Panc1 (cell line): ENCODE results near the gene SRRM4. TPM values are rescaled to one million over a fixed set of nuclear protein-coding genes. Genes with fewer than 3 reads are reported as not detected.

Experiments
- ATAC-seq: fragments of 200-7000 bp; cut with Tn5 transposase; 2 replicates; pipeline ENCODE4 v1.9.1; 2020; ENCODE audit warnings: mild to moderate bottlenecking, moderate library complexity
- BruUV-seq: library from RNA; stranded (reverse); fragments of 400-500 nt; replicated peaks from 2 replicates; lab custom pipeline; 2021; lab: Mats Ljungman, UMichigan
- CTCF ChIA-PET: fragments of 300-600 bp; sonication (Branson Sonifier 250); formaldehyde crosslinking; loops from one replicate; lab custom pipeline; 2022; ENCODE audit warnings: antibody characterized with exemption; lab: Charles Lee
- POLR2A ChIA-PET: fragments of 300-600 bp; sonication (Branson Sonifier 250); formaldehyde crosslinking; loops from one replicate; lab custom pipeline; 2022; ENCODE audit warnings: antibody characterized with exemption; lab: Charles Lee
- DNase-seq: peaks from one replicate; pipeline ENCODE4 v3.0.0-alpha.2; 2010; ENCODE audit warnings: low read depth, low spot score
- H3K27ac ChIP-seq: 2 replicates; pipeline ENCODE4 v1.5.1; 2011; ENCODE audit warnings: mild to moderate bottlenecking, low read length, inconsistent platforms
- H3K27me3 ChIP-seq: fragments of 200-500 bp; sonication (Bioruptor generic); 2 replicates; pipeline ENCODE4 v1.6.0; 2014; ENCODE audit warnings: low read length, inconsistent platforms; ENCODE audit not compliant: control insufficient read depth, insufficient read depth
- H3K36me3 ChIP-seq: fragments of 200-500 bp; sonication (Bioruptor generic); 2 replicates; pipeline ENCODE4 v1.5.1; 2014; ENCODE audit warnings: inconsistent platforms, mild to moderate bottlenecking, low read length, moderate library complexity; ENCODE audit not compliant: control insufficient read depth, insufficient read depth
- H3K4me1 ChIP-seq: 2 replicates; pipeline ENCODE4 v1.5.1; 2011; ENCODE audit warnings: inconsistent platforms, mild to moderate bottlenecking, low read length, moderate library complexity; ENCODE audit not compliant: control insufficient read depth, insufficient read depth
- H3K4me3 ChIP-seq, 2 experiments: 2 replicates each; pipeline ENCODE4 v1.5.1; 2011 to 2012; ENCODE audit warnings: low read depth in 2 of 2, low read length in 2 of 2, mild to moderate bottlenecking in 2 of 2, inconsistent platforms in 1 of 2, moderate library complexity in 1 of 2
- H3K9me3 ChIP-seq: fragments of 200-500 bp; sonication (Bioruptor generic); 2 replicates; pipeline ENCODE4 v1.5.1; 2014; ENCODE audit warnings: low read depth, mild to moderate bottlenecking, inconsistent platforms, low read length, moderate library complexity; ENCODE audit not compliant: control insufficient read depth, insufficient read depth
- CTCF ChIP-seq: fragments of 450-650 bp; IDR thresholded peaks from 2 replicates; pipeline ENCODE4 v1.5.1; 2017; ENCODE audit warnings: mild to moderate bottlenecking
- POLR2AphosphoS5 ChIP-seq: IDR thresholded peaks from 2 replicates; pipeline ENCODE4 v1.6.1; 2012; ENCODE audit warnings: mild to moderate bottlenecking, low read depth, low read length, moderate library complexity
- SIN3A ChIP-seq: IDR thresholded peaks from 2 replicates; pipeline ENCODE4 v1.6.1; 2012; ENCODE audit warnings: low read depth, mild to moderate bottlenecking, low read length, moderate library complexity, borderline replicate concordance; ENCODE audit not compliant: insufficient read depth
- TCF7L2 ChIP-seq: IDR thresholded peaks from 2 replicates; pipeline ENCODE4 v1.6.1; 2011; ENCODE audit warnings: mild to moderate bottlenecking, low read depth, low read length, inconsistent platforms
- in situ Hi-C: cut with HindIII; loops from 2 replicates; pipeline ENCODE4 v1.10.0; 2016; ENCODE audit warnings: low sequenced_read_pairs, low pct_unique_long_range_greater_than_20kb
- intact Hi-C: fragments of 100-400 bp; cut with micrococcal nuclease; formaldehyde crosslinking; loops from one replicate; pipeline ENCODE4 v1.10.0; 2022; ENCODE audit not compliant: unreplicated experiment
- total RNA-seq: library from RNA; stranded (reverse); gene quantifications from one replicate; pipeline ENCODE4 v1.2.1, GENCODE V29; 2021; ENCODE audit not compliant: unreplicated experiment
- TF ChIP-seq, protein P1 (sequence below), 2 experiments: IDR thresholded peaks; 2 replicates each; pipeline ENCODE4 v1.6.1; 2011 to 2012; ENCODE audit warnings: low read depth in 2 of 2, control low read depth in 1 of 2, low read length in 1 of 2, mild to moderate bottlenecking in 1 of 2, moderate library complexity in 1 of 2; ENCODE audit not compliant: insufficient read depth in 1 of 2

Gene SRRM4
- total RNA-seq, 1 experiment from 2014 or later, result not detected

GRCh38 chr12:119114294-119114693 lies 133.0 kb downstream of the SRRM4 start:
- ChIA-PET CTCF (interaction anchor here (0.7 kb wide), 1 partner anchor 1523 kb away, joined by 8 read pairs; no protein-coding TSS in a partner anchor), POLR2A (no interaction called here)
- ATAC-seq (no peak), DNase-seq (no peak)
- no peak for TF ChIP-seq SIN3A
- no peak for TF ChIP-seq POLR2AphosphoS5
- no peak for TF ChIP-seq CTCF
- TF ChIP-seq, protein P1, sequence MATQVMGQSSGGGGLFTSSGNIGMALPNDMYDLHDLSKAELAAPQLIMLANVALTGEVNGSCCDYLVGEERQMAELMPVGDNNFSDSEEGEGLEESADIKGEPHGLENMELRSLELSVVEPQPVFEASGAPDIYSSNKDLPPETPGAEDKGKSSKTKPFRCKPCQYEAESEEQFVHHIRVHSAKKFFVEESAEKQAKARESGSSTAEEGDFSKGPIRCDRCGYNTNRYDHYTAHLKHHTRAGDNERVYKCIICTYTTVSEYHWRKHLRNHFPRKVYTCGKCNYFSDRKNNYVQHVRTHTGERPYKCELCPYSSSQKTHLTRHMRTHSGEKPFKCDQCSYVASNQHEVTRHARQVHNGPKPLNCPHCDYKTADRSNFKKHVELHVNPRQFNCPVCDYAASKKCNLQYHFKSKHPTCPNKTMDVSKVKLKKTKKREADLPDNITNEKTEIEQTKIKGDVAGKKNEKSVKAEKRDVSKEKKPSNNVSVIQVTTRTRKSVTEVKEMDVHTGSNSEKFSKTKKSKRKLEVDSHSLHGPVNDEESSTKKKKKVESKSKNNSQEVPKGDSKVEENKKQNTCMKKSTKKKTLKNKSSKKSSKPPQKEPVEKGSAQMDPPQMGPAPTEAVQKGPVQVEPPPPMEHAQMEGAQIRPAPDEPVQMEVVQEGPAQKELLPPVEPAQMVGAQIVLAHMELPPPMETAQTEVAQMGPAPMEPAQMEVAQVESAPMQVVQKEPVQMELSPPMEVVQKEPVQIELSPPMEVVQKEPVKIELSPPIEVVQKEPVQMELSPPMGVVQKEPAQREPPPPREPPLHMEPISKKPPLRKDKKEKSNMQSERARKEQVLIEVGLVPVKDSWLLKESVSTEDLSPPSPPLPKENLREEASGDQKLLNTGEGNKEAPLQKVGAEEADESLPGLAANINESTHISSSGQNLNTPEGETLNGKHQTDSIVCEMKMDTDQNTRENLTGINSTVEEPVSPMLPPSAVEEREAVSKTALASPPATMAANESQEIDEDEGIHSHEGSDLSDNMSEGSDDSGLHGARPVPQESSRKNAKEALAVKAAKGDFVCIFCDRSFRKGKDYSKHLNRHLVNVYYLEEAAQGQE (IDR thresholded peaks at IDR 0.05; ENCODE audit: insufficient read depth in 1 of 2, low read depth in 2 of 2, low read length in 1 of 2), result no peak
- TF ChIP-seq TCF7L2, result no peak
- H3K9me3 ChIP-seq, result no peaks in the 10 kb centered on the region
- no peaks in the 10 kb centered on the region; the same call in 1 of the 2 replicates for H3K27me3 ChIP-seq
- H3K4me1 ChIP-seq, result no peaks in the 10 kb centered on the region
- no peak overlapping the region for H3K27ac ChIP-seq
- no TSS peak for BruUV-seq
- intact Hi-C loops, result loop anchor here (2.0 kb wide), 1 partner anchor 299 kb away; no protein-coding TSS in a partner anchor
- in situ Hi-C loops, result no loop called here
- no peak overlapping the region for H3K4me3 ChIP-seq
- no peaks in the 10 kb centered on the region for H3K36me3 ChIP-seq

DNA sequence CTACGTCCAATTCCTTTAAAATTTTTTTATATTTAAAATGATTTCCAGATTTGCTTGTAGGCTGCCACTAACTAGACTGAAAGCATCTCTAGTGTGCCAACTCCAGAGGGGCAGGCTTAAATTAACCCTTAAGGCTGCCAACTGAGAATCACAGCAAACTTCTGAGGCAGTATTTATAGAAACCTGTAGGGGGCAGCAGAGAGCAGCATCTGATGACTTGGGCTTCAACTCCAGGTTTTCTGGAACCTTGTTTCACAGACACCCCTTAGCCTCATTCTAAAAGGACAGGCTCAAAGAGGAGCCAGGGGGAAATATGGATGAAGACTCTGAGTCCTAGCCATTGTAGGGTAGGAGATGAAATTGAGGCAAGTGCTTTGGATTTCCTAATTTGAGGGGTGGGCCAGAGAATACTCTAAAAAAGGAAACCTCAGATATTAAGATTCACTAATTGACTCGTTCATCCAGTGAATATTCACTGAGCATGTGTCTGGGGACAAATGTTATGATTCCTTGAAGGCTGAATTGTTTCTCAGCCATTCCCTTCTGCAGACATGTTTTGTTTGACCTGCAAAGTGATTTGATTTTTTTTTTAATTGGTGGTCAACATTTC lies 134.1 kb downstream of the SRRM4 start:
- no peaks in the 10 kb centered on the region for H3K36me3 ChIP-seq
- H3K9me3 ChIP-seq, result no peaks in the 10 kb centered on the region
- TF ChIP-seq CTCF (peak; percentile 93), POLR2AphosphoS5 (no peak), TCF7L2 (no peak), SIN3A (no peak)
- TF ChIP-seq, protein P1 (IDR thresholded peaks at IDR 0.05; ENCODE audit: insufficient read depth in 1 of 2, low read depth in 2 of 2, low read length in 1 of 2), result no peak
- CTCF ChIA-PET, result no interaction called here
- POLR2A ChIA-PET, result no interaction called here
- in situ Hi-C loops (no loop called here), intact Hi-C loops (loop anchor here (2.0 kb wide), 1 partner anchor 297 kb away; no protein-coding TSS in a partner anchor)
- 0 out of 2 replicates have a peak, but pooled peaks have one; percentile 56 for ATAC-seq
- no peak overlapping the region for H3K4me3 ChIP-seq
- no peaks in the 10 kb centered on the region for H3K4me1 ChIP-seq
- no peak overlapping the region for H3K27ac ChIP-seq
- no peaks in the 10 kb centered on the region; the same call in 1 of the 2 replicates for H3K27me3 ChIP-seq
- DNase-seq, result peak; percentile 35
- BruUV-seq, result no TSS peak
